Dedifferentiated amniotic fluid mesenchymal stem cell (primary cell): ENCODE data around the gene TAF11L14.
"Not testable (repeated sequence)": the region's sequence is repeated elsewhere in the genome, so short reads cannot be mapped to it uniquely, and the experiment has no call there.

ENCODE experiments used
- DNase-seq: peaks from one replicate; pipeline ENCODE4 v3.0.0-alpha.2; 2016; ENCODE audit errors: extremely low spot score

The TAF11L14 gene

GRCh38 chr5:17634160-17634559 is at the start of gene TAF11L14:
TSS of gene TAF11L14 (plus strand) at chr5:17634460.
- DNase-seq = no peak

GRCh38 chr5:17585658-17586057 is 48.6 kb upstream of the TAF11L14 start, which contains the start of gene TAF11L7:
TSS of gene TAF11L7 (minus strand) at chr5:17585758.
- not testable (repeated sequence) for DNase-seq

GRCh38 chr5:17590860-17591259 is 43.4 kb upstream of the TAF11L14 start, which contains the start of gene TAF11L8:
TSS of gene TAF11L8 (minus strand) at chr5:17590960.
- DNase-seq = not testable (repeated sequence)

GRCh38 chr5:17594255-17594654 is 40.0 kb upstream of the TAF11L14 start, which contains the start of gene TAF11L9:
TSS of gene TAF11L9 (minus strand) at chr5:17594394.
- DNase-seq = not testable (repeated sequence)

GRCh38 chr5:17597728-17598127 is 36.5 kb upstream of the TAF11L14 start, which contains the start of gene TAF11L10:
TSS of gene TAF11L10 (minus strand) at chr5:17597828.
- DNase-seq = not testable (repeated sequence)

GRCh38 chr5:17603880-17604279 is 30.4 kb upstream of the TAF11L14 start, which contains the start of gene TAF11L11:
TSS of gene TAF11L11 (plus strand) at chr5:17604183.
- DNase-seq = not testable (repeated sequence)

GRCh38 chr5:17604951-17605350 is 29.3 kb upstream of the TAF11L14 start:
- DNase-seq = no peak

- DNase-seq = not testable (repeated sequence)
Measured at GRCh38 chr5:17607461-17607860, 26.8 kb upstream of the TAF11L14 start.

- not testable (repeated sequence) for DNase-seq
Measured at GRCh38 chr5:17610092-17610491, 24.2 kb upstream of the TAF11L14 start, which contains the start of gene TAF11L12. TSS of gene TAF11L12 (plus strand) at chr5:17610392.

- no peak for DNase-seq
Measured at GRCh38 chr5:17614872-17615605, 19.2 kb upstream of the TAF11L14 start.

GRCh38 chr5:17619354-17619753 is 14.9 kb upstream of the TAF11L14 start:
- DNase-seq = no peak

GRCh38 chr5:17620627-17621026 is 13.6 kb upstream of the TAF11L14 start:
- DNase-seq = no peak

- DNase-seq = no peak
Measured at GRCh38 chr5:17625686-17626085, 8.6 kb upstream of the TAF11L14 start.

GRCh38 chr5:17631788-17632187 is 2.5 kb upstream of the TAF11L14 start, which contains the start of gene TAF11L13:
TSS of gene TAF11L13 (plus strand) at chr5:17632088.
- DNase-seq = not testable (repeated sequence)

- not testable (repeated sequence) for DNase-seq
Measured at GRCh38 chr5:17649232-17649631, 15.0 kb downstream of the TAF11L14 start.

- not testable (repeated sequence) for DNase-seq
Measured at GRCh38 chr5:17655201-17655759, 21.0 kb downstream of the TAF11L14 start.

GRCh38 chr5:17655921-17656320 is 21.7 kb downstream of the TAF11L14 start:
- DNase-seq = no peak

GRCh38 chr5:17663182-17663581 is 28.9 kb downstream of the TAF11L14 start:
- no peak for DNase-seq

- no peak for DNase-seq
Measured at GRCh38 chr5:17665836-17666235, 31.6 kb downstream of the TAF11L14 start.

GRCh38 chr5:17666726-17667235 is 32.5 kb downstream of the TAF11L14 start:
- DNase-seq = no peak

- no peak for DNase-seq
Measured at GRCh38 chr5:17670353-17670752, 36.1 kb downstream of the TAF11L14 start.

GRCh38 chr5:17678751-17679324 is 44.6 kb downstream of the TAF11L14 start:
- no peak for DNase-seq
